ENCODE results near the gene FCSK.
"Not testable (repeated sequence)": the region's sequence is repeated elsewhere in the genome, so short reads cannot be mapped to it uniquely, and the experiment has no call there.

The FCSK gene

DNA sequence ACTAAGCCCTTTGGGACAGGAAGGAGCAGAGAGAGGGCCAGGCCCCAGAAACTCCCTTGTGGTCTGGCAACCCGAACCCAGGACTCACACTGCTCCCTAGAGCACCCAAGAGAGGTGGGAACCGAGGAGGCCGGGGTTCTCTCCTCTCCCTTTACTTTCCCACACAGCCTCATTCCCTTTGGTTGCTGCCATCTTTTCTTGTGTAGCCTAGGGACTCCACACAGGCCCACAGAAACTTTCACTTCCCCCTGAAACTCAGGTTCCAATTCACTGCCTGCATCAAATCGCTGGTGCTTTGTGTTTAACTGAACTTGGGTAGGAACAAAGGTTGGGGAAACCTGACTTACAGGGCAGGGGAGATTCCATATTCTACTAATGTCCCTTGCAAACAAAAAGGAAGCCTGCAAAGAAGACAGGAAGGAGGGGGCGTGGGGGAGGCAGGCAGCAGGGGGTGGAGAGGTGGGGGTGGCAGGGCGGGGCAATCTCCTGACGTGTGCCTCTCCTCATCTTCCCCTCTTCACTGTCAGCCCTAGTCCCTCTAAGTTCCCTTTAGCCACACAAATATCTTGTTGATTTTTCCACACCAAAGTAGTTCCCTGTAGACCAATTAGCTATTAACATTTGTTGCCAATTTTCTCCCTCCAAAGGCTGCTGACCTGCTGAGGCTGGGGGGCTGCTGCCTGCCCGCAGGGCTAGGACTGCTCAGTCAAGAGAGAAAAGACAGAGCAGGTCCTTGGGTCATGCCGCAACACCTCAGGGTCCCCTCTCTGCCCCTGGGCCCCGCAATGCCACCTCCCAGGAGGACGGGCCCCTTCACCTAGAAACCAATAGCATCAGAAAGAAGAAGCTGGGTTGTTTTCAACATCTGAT, 23.5 kb upstream of the FCSK start:
- no peak for DNase-seq
- intact Hi-C loops (cut with DNase I): no loop called here

DNA sequence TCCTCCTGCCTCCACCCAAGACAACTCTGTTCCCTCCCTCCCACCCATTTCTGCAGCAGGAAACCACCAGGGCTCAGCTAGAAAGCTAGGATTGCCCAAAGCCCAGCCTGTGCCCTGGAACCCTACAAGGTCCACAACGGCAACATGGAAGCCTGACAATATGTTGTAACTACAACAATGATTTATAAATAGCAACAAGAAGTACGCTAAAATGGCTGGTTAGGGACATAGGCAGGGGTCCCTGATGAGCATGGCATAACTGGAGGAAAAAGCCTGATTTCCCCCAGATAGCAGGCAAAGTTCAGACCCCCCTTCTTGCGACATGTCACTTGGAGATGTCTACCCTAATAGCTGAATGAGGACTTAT, 22.1 kb upstream of the FCSK start:
- peak in 1 of 10 donors; percentile 0 for DNase-seq
- intact Hi-C loops (cut with DNase I): no loop called here

DNA sequence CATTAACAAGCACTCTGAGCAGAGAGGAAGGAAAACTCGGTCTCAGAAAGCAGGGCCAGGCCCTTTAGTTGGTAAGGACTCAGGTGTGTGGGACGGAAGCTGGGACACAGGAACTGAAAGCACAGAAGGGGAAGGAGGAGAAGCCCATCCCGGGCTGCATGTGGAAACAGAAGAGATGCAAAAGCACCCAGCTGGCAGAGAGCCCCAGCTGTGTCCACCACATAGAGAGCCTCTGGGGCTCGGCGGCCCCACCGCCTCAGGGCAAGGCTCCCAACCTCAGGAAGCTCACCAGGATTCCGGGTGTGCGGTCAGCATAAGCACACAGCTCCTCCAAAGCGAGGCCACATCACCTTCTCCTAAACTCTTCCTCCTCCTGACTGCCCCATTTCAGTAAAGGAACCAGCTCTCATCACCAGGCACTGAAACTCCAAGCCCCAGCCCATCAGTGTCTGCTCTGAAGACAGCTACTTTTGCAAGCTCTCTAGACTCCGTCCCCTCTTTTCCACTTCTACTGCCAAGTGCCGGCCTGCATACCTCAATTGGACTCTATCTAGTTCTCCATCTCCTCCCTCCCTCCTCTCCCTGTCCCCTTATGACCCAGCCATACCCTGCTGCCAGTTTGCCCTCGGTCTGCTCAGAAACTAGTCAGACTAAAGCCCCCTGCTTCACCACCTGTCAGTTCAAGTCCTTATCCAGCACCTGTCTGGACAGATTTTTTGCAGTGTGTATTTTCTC, 21.5 kb upstream of the FCSK start:
- DNase-seq: peak in 1 of 10 donors; percentile 54
- intact Hi-C loops (cut with DNase I): no loop called here

DNA sequence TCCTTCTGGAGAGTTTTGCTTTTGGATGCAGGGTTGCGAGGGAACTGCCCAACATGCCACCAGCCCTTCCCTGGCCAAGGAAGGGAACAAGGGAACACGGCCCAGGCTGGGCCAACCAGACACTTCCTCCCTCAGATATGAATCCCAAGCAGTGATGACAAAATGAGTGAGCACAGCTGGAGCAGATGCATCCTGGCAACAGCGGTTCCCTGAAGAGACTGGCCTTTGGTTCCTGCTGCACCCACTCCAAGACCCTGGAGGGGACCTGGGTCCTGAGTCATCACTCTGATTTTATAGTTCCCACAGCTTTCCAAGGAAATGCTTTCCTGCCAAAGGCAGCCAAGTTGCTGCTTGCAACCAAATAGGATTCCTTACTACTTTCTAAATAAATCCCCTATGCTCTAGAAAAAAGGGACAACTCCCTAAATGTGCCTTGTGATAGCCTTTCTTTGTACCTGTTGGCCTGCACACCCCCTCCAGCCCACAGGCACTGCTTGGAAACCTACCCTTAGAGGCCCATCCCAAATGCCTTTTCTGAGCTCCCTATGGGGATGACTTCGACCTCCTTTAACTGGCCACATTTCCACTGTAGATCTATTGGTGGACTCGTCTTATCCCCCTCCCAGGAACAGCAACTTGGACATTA, 20.8 kb upstream of the FCSK start:
- DNase-seq: peak in 1 of 10 donors; percentile 67
- intact Hi-C loops (cut with DNase I): no loop called here

- peak in 1 of 10 donors; percentile 41 for DNase-seq
- intact Hi-C loops (cut with DNase I): no loop called here
Observed at GRCh38 chr16:70434484-70435260, 19.7 kb upstream of the FCSK start.

GRCh38 chr16:70437017-70437581, 17.3 kb upstream of the FCSK start:
- DNase-seq: peak in 1 of 10 donors; percentile 72
- intact Hi-C loops (cut with DNase I): no loop called here

GRCh38 chr16:70437582-70438557, 16.5 kb upstream of the FCSK start:
- intact Hi-C loops (cut with DNase I): loop anchor here (2.0 kb wide), 2 partner anchors 17 to 57 kb away; partner anchors contain the start of gene FCSK
- DNase-seq: peak in 1 of 10 donors; percentile 76

- intact Hi-C loops (cut with DNase I): loop anchor here (2.0 kb wide), 2 partner anchors 16 to 58 kb away; partner anchors contain the start of gene FCSK
- peak in 3 of 10 donors; percentile 78 to 88 (median 81) for DNase-seq
Observed at GRCh38 chr16:70438585-70438968, 15.8 kb upstream of the FCSK start.

GRCh38 chr16:70438969-70439862, 15.2 kb upstream of the FCSK start, which contains the start of gene ST3GAL2:
Gene ST3GAL2 (minus strand): TSS chr16:70439100. CDS start chr16:70398530, 40,570 bp downstream.
- peak; percentile 92 to 99 (median 96) for DNase-seq
- intact Hi-C loops (cut with DNase I): loop anchor here (2.0 kb wide), 2 partner anchors 16 to 58 kb away; partner anchors contain the start of gene FCSK

DNA sequence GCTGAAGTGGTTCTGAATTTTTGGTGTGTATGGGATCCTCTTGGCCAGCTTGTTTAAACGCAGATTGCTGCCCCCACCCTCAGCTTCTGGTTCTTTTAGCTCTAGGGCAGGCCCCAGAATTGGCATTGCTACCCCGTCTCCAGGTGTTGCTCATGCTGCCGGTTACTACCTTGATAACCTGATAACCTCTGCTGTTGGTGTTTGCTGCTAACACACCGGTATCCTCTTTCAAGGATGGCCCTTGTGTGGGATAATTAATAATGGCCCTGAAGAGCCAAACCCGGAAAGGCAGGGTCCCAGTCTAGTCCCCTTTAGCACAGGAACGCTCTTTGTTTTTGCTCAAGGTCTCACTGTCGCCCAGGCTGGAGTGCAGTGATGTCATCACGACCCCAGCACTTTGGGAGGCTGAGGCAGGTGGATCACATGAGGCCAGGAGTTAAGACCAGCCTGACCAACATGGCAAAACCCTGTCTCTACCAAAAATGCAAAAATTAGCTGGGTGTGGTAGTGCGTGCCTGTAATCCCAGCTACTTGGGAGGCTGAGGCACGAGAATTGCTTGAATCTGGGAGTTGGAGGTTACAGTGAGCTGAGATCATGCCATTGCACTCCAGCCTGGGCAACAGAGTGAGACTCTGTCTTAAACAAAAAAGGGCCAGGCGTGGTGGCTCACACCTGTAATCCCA, 14.2 kb upstream of the FCSK start:
- DNase-seq: peak in 1 of 10 donors; percentile 29
- intact Hi-C loops (cut with DNase I): no loop called here

DNA sequence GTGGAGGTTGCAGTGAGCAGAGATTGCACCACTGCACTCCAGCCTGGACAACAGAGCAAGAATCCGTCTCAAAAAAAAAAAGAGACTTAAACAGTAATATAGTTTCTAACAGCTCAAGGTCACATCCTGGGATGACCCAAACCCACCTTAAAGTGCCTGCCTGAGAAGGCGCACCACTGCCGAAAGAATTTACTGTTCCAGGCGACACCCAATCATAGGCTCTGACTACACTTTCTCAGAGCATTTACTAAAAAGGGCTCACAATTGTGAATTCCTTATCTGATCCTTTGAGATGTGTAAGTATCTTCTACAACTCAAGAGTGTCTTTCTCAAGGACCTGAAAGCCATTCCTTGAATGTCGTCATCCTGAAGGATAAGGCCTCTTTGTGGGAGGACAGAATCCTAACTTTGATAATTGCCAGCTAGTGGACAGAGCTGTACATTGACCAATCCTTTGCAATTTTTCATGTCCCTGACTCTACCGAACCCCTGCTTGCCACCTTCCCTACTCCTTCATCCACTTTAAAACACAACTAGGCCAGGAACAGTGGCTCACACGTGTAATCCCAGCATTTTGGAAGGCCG, 12.9 kb upstream of the FCSK start:
- DNase-seq: no peak
- intact Hi-C loops (cut with DNase I): no loop called here

- DNase-seq: peak in 1 of 10 donors; percentile 13
- intact Hi-C loops (cut with DNase I): no loop called here
Observed at GRCh38 chr16:70442344-70442743, 12.1 kb upstream of the FCSK start.

GRCh38 chr16:70444249-70445063, 9.9 kb upstream of the FCSK start:
- intact Hi-C loops (cut with DNase I): no loop called here
- peak in 1 of 10 donors; percentile 10 for DNase-seq

GRCh38 chr16:70448075-70448474, 6.3 kb upstream of the FCSK start:
- peak in 1 of 10 donors; percentile 40 for DNase-seq
- intact Hi-C loops (cut with DNase I): no loop called here

- peak in 1 of 10 donors; percentile 41 for DNase-seq
- intact Hi-C loops (cut with DNase I): not testable (repeated sequence)
Observed at GRCh38 chr16:70450142-70451003, 4.0 kb upstream of the FCSK start.
